ENCODE data around the gene SLCO4A1. TPM values are rescaled to one million over a fixed set of nuclear protein-coding genes. Genes with fewer than 3 reads are reported as not detected.

Gene SLCO4A1
- total and polyA plus RNA-seq, 2 donors (not counting 1 experiment from before 2014, with no cell fraction given): 2.1 to 79.5 TPM

DNA sequence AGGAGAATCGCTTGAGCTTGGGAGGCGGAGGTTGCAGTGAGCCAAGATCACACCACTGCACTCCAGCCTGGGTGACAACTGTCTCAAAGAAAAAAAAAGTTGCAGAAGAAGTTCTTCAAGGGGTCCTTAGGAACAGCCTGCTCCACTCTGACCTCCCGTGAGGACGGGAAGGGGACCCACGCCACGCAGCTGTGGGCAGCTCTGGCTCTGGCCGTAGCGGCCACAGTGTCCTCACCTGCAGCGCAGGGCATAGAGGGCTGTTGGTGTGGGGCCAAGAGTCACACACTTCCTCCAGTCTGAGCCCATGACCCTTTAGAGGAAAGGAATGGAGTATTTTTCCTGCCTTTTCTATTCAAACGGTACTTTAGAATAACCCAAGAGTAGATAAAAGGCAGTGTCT is 71.7 kb downstream of the SLCO4A1 start:
- TF ChIP-seq EZH2 (IDR thresholded peaks at IDR 0.05; ENCODE audit: borderline replicate concordance, insufficient read depth, low read depth, low read length, poor library complexity, severe bottlenecking): no peak
- TF ChIP-seq, protein P1, sequence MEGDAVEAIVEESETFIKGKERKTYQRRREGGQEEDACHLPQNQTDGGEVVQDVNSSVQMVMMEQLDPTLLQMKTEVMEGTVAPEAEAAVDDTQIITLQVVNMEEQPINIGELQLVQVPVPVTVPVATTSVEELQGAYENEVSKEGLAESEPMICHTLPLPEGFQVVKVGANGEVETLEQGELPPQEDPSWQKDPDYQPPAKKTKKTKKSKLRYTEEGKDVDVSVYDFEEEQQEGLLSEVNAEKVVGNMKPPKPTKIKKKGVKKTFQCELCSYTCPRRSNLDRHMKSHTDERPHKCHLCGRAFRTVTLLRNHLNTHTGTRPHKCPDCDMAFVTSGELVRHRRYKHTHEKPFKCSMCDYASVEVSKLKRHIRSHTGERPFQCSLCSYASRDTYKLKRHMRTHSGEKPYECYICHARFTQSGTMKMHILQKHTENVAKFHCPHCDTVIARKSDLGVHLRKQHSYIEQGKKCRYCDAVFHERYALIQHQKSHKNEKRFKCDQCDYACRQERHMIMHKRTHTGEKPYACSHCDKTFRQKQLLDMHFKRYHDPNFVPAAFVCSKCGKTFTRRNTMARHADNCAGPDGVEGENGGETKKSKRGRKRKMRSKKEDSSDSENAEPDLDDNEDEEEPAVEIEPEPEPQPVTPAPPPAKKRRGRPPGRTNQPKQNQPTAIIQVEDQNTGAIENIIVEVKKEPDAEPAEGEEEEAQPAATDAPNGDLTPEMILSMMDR (IDR thresholded peaks at IDR 0.05): no peak
- Mint-ChIP-seq H3K4me1 (no peaks in the 10 kb centered on the region), H3K4me3 (no peak overlapping the region), H3K27me3 (peaks cover 42% of the 10 kb centered on the region), H3K9me3 (ENCODE audit: insufficient read depth) (peaks cover 4% of the 10 kb centered on the region), H3K27ac (no peak overlapping the region)
- Histone ChIP-seq H3K9me3 (ENCODE audit: control extremely low read depth in 1 of 3, control insufficient read depth in 2 of 3, insufficient read depth in 1 of 3, low read length in 2 of 3) (no peaks in the 10 kb centered on the region), H3K27ac (ENCODE audit: low read length in 2 of 2) (no peak overlapping the region), H3K4me1 (ENCODE audit: control insufficient read depth in 2 of 2, insufficient read depth in 2 of 2, low read length in 2 of 2) (no peaks in the 10 kb centered on the region), H3K9ac (ENCODE audit: low read length) (no peak overlapping the region), H3K4me2 (replicated peaks; ENCODE audit: low read depth, low read length, poor library complexity, severe bottlenecking) (no peak overlapping the region), H3K27me3 (replicated peaks in 1 of 4; ENCODE audit: control extremely low read depth in 1 of 4, control insufficient read depth in 3 of 4, insufficient read depth in 4 of 4, low read length in 3 of 4) (peaks cover 0 to 24% (median 7%) of the 10 kb centered on the region in 4 experiments), H3K4me3 (ENCODE audit: control extremely low read depth in 1 of 5, extremely low read depth in 1 of 5, insufficient read depth in 1 of 5, low read depth in 2 of 5, low read length in 4 of 5) (no peak overlapping the region), H3K36me3 (replicated peaks in 1 of 2; ENCODE audit: control extremely low read depth in 1 of 2, control insufficient read depth in 1 of 2, extremely low read depth in 1 of 2, insufficient read depth in 2 of 2, low read length in 1 of 2) (no peaks in the 10 kb centered on the region), H3K79me2 (ENCODE audit: control insufficient read depth, insufficient read depth, low read length) (no peaks in the 10 kb centered on the region), H4K20me1 (ENCODE audit: control insufficient read depth, insufficient read depth, low read length, poor library complexity, severe bottlenecking) (no peaks in the 10 kb centered on the region), H2AFZ (ENCODE audit: insufficient read depth, low read depth, low read length, poor library complexity, severe bottlenecking) (no peak overlapping the region)
- no peak for DNase-seq
- ATAC-seq (ENCODE audit: low read depth): no peak
- ChIA-PET POLR2A (no interaction called here), CTCF (no interaction called here)
- intact Hi-C loops (cut with micrococcal nuclease): no loop called here
- 99% methylated on average over 9 of the region's 10 CpGs for WGBS (ENCODE audit: insufficient coverage)

DNA sequence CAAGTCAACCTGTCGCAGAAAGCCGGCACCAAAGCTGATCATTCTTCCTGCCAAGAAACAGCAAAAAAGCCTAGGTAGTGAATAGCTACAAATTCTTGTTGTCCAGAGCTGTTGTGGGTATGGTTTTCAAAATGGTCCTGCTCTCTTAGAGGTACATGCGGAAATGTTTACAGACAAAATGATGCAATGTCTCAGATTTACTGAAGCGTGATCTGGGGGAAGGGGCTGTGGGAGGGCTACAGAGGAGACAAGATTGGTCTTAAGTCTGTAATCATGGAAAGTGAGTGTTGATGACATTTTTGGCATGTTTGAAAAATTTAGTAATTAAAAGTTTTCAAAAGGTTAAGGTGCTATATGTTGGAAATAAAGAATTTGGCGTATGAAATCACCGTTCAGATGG is 72.5 kb downstream of the SLCO4A1 start:
- Histone ChIP-seq H3K79me2 (ENCODE audit: control insufficient read depth, insufficient read depth, low read length) (no peaks in the 10 kb centered on the region), H4K20me1 (ENCODE audit: control insufficient read depth, insufficient read depth, low read length, poor library complexity, severe bottlenecking) (no peaks in the 10 kb centered on the region), H3K27me3 (replicated peaks in 1 of 4; ENCODE audit: control extremely low read depth in 1 of 4, control insufficient read depth in 3 of 4, insufficient read depth in 4 of 4, low read length in 3 of 4) (peaks cover 0 to 18% (median 5%) of the 10 kb centered on the region in 4 experiments), H3K9me3 (ENCODE audit: control extremely low read depth in 1 of 3, control insufficient read depth in 2 of 3, insufficient read depth in 1 of 3, low read length in 2 of 3) (peaks cover 0 to 5% (median 4%) of the 10 kb centered on the region in 3 donors), H2AFZ (ENCODE audit: insufficient read depth, low read depth, low read length, poor library complexity, severe bottlenecking) (no peak overlapping the region), H3K4me1 (ENCODE audit: control insufficient read depth in 2 of 2, insufficient read depth in 2 of 2, low read length in 2 of 2) (no peaks in the 10 kb centered on the region), H3K4me3 (ENCODE audit: control extremely low read depth in 1 of 5, extremely low read depth in 1 of 5, insufficient read depth in 1 of 5, low read depth in 2 of 5, low read length in 4 of 5) (no peak overlapping the region), H3K9ac (ENCODE audit: low read length) (no peak overlapping the region), H3K27ac (ENCODE audit: low read length in 2 of 2) (no peak overlapping the region), H3K4me2 (replicated peaks; ENCODE audit: low read depth, low read length, poor library complexity, severe bottlenecking) (no peak overlapping the region), H3K36me3 (replicated peaks in 1 of 2; ENCODE audit: control extremely low read depth in 1 of 2, control insufficient read depth in 1 of 2, extremely low read depth in 1 of 2, insufficient read depth in 2 of 2, low read length in 1 of 2) (no peaks in the 10 kb centered on the region)
- POLR2A ChIA-PET: no interaction called here
- Mint-ChIP-seq H3K4me1 (no peaks in the 10 kb centered on the region), H3K27ac (no peak overlapping the region), H3K4me3 (no peak overlapping the region), H3K27me3 (peaks cover 46% of the 10 kb centered on the region), H3K9me3 (ENCODE audit: insufficient read depth) (peaks cover 12% of the 10 kb centered on the region)
- CTCF ChIA-PET: no interaction called here
- ATAC-seq (ENCODE audit: low read depth) (no peak), DNase-seq (no peak)
- TF ChIP-seq EZH2 (IDR thresholded peaks at IDR 0.05; ENCODE audit: borderline replicate concordance, insufficient read depth, low read depth, low read length, poor library complexity, severe bottlenecking): no peak
- TF ChIP-seq, protein P1 (IDR thresholded peaks at IDR 0.05): no peak
- WGBS (ENCODE audit: insufficient coverage): 96% methylated on average over 5 of the region's 6 CpGs
- intact Hi-C loops (cut with micrococcal nuclease): no loop called here

Data from B cell (primary cell).